ENCODE data around the gene TRAPPC3L.
A peak's percentile ranks its signal among the peaks of the same experiment; 100 is the strongest.
"Not testable (repeated sequence)": the region's sequence is repeated elsewhere in the genome, so short reads cannot be mapped to it uniquely, and the experiment has no call there.

TRAPPC3L gene

GRCh38 chr6:116512734-116513133 is 32.8 kb downstream of the TRAPPC3L start:
- DNase-seq (ENCODE audit: low spot score), result no peak

- DNase-seq (ENCODE audit: low spot score), result no peak
These were observed 33.3 kb downstream of the TRAPPC3L start for GRCh38 chr6:116512111-116512559.

GRCh38 chr6:116511424-116512110 is 33.9 kb downstream of the TRAPPC3L start, which contains the start of gene CALHM5:
Gene CALHM5, plus strand, starts transcription at chr6:116511639. Its CDS starts 58 bp downstream, at chr6:116511697.
- DNase-seq (ENCODE audit: low spot score), result peak; percentile 29

GRCh38 chr6:116508527-116508926 is 37.0 kb downstream of the TRAPPC3L start:
- DNase-seq (ENCODE audit: low spot score), result no peak

- DNase-seq (ENCODE audit: low spot score), result no peak
These were observed 38.2 kb downstream of the TRAPPC3L start for GRCh38 chr6:116507324-116507723.

GRCh38 chr6:116500969-116501433 is 44.5 kb downstream of the TRAPPC3L start:
- no peak for DNase-seq (ENCODE audit: low spot score)

DNA sequence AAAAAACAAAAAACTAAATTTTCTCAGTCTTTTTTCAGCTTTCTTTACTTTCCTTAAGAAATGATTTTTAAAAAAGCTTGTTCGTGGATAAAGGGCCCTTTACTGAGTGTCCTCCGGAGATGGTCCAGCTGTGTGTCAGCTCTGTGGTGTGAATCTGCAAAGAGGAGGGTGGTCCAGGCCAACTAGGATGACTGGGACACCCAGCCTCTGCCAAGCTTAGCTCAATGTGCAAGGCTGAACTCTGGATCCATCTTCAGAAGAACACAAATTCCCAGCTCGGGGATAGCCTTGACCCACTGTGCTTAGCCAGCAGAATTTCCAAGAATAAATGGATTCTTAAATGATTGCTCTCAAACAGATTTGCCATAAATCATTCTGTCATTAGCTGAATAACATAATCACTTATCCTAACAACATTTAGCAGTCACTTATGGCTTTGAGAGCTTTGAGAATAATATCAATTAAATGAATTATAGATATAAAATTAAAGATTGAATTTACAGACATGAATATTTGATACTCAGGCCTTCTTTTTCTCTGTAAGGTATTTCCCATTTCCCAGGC is 48.3 kb downstream of the TRAPPC3L start:
- no peak for DNase-seq (ENCODE audit: low spot score)

- DNase-seq (ENCODE audit: low spot score), result not testable (repeated sequence)
These were observed 50.3 kb downstream of the TRAPPC3L start for GRCh38 chr6:116495161-116495560.

DNA sequence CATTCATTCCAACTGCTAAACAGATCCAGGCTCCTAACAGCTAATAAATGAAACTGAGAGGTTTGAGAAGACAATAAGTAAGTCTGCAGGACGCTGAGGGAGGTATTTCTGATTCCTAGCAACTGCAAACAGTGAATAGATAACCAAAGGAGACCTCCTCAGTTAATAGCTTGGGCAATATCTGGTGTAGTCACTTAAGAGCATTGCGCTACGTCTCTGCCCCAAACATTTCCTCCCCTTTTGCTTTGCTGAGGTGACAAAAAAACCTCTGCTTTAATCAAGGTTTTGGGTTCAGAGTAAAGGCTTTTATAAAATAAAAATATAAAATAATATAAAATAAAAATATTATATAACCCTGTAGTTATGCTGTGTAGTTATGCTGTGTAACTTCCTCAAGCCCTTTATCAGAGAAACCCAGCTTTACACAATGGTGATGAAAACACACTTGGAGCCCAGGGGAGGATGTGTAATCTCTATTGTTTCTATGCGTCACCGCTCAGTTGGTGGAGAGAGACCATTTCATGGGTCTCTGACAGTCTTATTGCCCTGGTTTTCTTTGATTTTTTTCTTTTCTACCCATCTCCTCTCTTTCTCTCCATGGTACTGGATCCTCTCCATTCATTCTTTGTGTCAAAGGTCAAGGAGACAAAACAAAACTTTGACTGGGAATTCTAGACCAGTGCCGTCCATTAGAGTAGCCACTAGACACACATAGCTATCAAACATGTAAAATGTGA is 53.0 kb downstream of the TRAPPC3L start:
- no peak for DNase-seq (ENCODE audit: low spot score)

DNA sequence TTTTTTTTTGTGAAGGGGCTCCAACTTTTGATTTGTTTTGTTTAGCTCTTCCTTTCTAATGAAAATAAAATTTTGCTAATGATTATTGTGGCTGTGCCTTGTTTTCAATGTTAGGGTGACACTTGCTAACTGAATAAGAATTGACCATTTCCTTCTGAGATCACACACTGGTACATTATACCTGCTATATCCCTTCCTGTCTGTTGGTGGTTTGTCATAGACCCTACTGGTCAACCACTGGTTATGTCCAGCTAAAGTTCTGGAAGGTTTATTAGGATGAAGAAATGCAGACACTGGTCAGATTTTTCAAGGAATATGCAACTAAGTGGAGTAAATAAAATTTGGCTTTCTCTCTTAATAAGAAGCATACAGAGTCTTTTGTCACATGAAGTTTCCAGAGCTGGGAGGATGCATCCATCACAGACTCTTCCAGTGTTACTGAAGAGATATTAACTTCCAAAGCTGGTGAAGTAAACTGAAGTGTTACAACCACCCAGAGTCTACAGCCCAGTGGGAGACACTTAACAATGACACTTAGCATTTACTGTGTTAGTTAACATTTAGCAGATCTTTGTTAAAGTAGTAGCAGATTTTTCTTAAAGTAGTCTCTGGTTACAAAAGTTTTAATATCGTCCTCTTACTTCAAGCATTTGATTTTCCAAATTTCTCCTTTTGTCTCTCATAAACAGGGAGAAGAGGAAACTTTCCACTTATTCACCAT is 53.7 kb downstream of the TRAPPC3L start:
- DNase-seq (ENCODE audit: low spot score), result no peak

DNA sequence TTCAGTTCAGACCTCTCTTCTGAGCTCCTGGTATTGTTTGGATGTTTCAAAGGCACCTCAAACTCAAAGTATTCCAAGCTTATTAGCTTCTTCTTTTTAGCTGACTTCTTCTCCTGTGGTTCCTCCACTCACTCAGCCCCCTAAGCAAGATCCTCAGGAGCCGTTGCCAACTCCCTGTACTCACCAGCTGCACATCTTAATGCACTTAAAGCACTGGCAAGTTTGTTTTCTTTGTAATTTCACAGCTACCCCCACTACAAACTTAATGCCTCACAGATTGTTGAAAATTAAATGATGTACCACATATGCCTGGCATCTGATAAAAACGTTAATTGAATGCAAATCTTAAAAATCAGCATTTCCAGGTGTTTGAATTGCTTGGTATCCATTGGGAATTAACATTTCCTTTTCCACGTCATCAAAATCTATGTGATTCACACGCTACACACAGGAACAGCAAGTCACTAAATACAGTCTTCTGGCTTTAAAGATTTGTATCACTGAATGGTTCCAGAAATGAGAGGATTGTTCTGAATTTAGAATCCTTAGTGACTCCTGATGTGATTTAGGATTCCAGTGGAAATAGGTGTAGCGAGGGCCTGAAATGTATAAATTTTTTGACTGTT is 59.8 kb downstream of the TRAPPC3L start:
- DNase-seq (ENCODE audit: low spot score), result no peak

GRCh38 chr6:116483616-116484015 is 61.9 kb downstream of the TRAPPC3L start:
- DNase-seq (ENCODE audit: low spot score), result no peak

GRCh38 chr6:116482780-116483179 is 62.7 kb downstream of the TRAPPC3L start:
- DNase-seq (ENCODE audit: low spot score), result no peak

GRCh38 chr6:116476002-116476678 is 69.3 kb downstream of the TRAPPC3L start:
- no peak for DNase-seq (ENCODE audit: low spot score)

DNA sequence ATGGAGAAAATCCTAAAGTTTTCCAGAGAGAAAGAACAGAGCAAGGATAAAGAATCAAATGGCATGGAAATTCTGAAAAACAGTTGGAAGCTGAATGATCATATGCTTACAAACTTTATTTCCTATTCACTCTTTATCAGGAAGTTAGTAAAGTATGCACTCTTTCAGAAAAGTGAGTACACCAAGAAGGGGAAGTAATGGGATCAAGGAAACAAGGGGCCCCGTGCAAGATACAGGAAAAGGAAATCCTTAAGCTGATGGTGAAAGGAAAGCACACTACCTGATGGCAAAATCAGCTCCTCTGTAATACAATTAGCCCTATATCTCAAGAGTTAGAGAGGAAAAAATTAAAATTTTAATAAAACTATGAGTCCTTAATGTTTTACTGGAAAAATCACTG is 70.3 kb downstream of the TRAPPC3L start:
- no peak for DNase-seq (ENCODE audit: low spot score)

DNA sequence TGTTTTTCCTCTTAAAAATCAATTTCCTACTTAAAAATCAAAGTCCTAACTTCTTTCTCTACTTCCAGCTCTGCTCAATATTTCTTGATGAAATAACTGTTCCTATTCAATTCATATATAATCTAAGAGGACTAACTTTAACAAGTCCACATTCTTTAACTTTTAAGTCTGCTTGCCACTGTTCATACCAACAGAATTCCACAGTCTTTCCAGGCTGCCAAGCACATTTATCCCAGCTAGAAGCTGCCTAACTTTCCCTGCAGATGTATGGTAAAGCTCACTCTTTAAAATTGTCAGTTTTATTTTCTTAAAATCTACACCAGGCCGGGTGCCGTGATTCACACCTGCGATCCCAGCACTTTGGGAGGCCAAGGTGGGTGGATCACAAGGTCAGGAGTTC is 72.8 kb downstream of the TRAPPC3L start:
- DNase-seq (ENCODE audit: low spot score), result no peak

GRCh38 chr6:116471531-116471930 is 74.0 kb downstream of the TRAPPC3L start:
- DNase-seq (ENCODE audit: low spot score), result no peak

DNA sequence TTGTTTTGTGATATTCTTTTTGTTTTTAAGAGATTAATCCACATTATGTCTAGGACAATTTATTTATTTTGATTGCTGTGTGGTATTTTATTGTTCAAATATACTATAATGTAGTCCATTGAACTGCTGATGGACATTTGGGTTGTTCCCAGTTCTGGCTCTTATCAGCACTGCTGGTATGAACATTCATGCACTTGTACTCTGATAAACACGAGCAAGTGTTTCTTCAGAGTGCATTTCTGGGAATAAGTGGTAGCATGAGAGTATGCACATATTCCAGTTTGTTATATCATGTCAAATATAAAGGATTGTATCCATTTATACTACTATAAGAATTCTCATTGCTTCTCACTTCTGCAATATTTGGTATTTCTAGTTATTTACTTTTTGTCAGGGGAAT is 77.2 kb downstream of the TRAPPC3L start:
- DNase-seq (ENCODE audit: low spot score), result no peak

DNA sequence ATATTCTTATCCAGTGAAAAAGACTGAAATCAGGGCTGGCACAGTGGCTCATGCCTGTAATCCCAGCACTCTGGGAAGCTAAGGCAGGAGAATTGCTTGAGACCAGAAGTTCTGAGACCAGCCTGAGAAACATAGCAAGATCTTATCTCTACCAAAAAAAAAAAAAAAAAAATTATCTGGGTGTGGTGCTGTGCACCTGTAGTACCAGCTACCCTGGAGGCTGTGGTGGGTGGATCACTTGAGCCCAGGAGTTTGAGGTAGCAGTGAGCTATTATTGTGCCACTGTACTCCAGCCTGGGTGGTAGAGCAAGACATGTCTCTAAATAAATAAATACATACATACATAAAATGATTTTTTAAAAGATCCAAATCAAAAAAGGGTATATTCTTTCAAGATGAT is 78.0 kb downstream of the TRAPPC3L start:
- no peak for DNase-seq (ENCODE audit: low spot score)

GRCh38 chr6:116467096-116467495 is 78.4 kb downstream of the TRAPPC3L start:
- DNase-seq (ENCODE audit: low spot score), result no peak

DNA sequence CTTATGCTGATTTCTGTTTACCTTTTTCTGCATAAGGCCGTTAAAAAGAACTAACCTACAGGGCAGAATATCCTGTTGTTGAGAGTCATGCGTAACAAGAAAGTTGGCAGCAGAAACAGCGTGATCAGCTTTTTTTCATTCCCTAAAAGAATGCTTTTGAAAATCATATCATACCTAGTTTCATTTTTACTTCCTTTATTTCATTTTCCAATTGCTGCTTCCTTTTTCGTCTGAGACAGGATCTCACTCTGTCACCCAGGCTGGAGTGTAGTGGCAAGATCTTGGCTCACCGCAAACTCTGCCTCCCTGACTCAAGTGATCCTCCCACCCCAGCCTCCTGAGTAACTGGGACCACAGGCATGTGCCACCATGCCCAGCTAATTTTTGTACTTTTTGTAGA is 80.2 kb downstream of the TRAPPC3L start:
- DNase-seq (ENCODE audit: low spot score), result no peak

Measured in Ammon's horn (tissue), 1 donor.